Ishikawa (cell line): ENCODE data around the gene NKX2-2.

Experiments
- CEBPB ChIP-seq: IDR thresholded peaks from 2 replicates; pipeline ENCODE4 v1.6.1; 2012
- CREB1 ChIP-seq: IDR thresholded peaks from 2 replicates; pipeline ENCODE4 v1.6.1; 2012; ENCODE audit warnings: low read depth
- EGR1 ChIP-seq: IDR thresholded peaks from 2 replicates; pipeline ENCODE4 v1.6.1; 2012
- EP300 ChIP-seq: IDR thresholded peaks from 2 replicates; pipeline ENCODE4 v1.6.1; 2012; ENCODE audit warnings: borderline replicate concordance
- FOXM1 ChIP-seq: IDR thresholded peaks from 2 replicates; pipeline ENCODE4 v1.6.1; 2012; ENCODE audit warnings: low read depth, borderline replicate concordance
- NFIC ChIP-seq: IDR thresholded peaks from 2 replicates; pipeline ENCODE4 v1.6.1; 2012
- RAD21 ChIP-seq: IDR thresholded peaks from 2 replicates; pipeline ENCODE4 v1.6.1; 2012; ENCODE audit warnings: low read depth
- TAF1 ChIP-seq: IDR thresholded peaks from 2 replicates; pipeline ENCODE4 v1.6.1; 2012; ENCODE audit warnings: low read depth, mild to moderate bottlenecking
- TCF12 ChIP-seq: IDR thresholded peaks from 2 replicates; pipeline ENCODE4 v1.6.1; 2012; ENCODE audit warnings: low read depth
- TEAD4 ChIP-seq: IDR thresholded peaks from 2 replicates; pipeline ENCODE4 v1.6.1; 2012
- YY1 ChIP-seq: IDR thresholded peaks from 2 replicates; pipeline ENCODE4 v1.6.1; 2012; ENCODE audit warnings: low read depth
- ZBTB7A ChIP-seq: IDR thresholded peaks from 2 replicates; pipeline ENCODE4 v1.6.1; 2012; ENCODE audit warnings: low read depth
- TF ChIP-seq, protein P1 (sequence below): IDR thresholded peaks from 2 replicates; pipeline ENCODE4 v1.6.1; 2012
- TF ChIP-seq, protein P2 (sequence below): IDR thresholded peaks from 2 replicates; pipeline ENCODE4 v1.6.1; 2012; ENCODE audit warnings: low read depth, mild to moderate bottlenecking
- TF ChIP-seq, protein P3 (sequence below): IDR thresholded peaks from 2 replicates; pipeline ENCODE4 v1.6.1; 2012

NKX2-2 gene

DNA sequence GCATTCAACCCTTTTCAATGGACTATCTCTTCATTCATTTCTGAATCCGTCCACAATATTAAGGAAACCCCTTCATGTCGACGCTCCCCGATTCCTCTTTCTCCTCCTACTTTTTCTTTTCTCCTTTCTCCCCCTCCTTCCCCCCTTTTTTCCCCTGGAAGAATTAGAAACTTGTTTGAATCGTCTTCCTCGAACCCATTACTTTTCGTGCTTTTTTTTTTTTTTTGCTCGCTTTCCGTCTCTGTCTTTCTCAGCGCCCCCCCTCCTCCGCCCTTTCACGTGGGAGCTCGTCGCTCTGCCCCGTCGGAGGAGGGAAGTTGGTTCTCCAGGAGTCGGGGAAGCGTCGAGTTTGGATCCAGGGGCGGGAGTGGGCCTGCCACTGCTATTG is 2.3 kb upstream of the NKX2-2 start:
- TF ChIP-seq TAF1 (no peak), FOXM1 (no peak), EP300 (no peak), RAD21 (no peak), TEAD4 (no peak), NFIC (no peak), CREB1 (no peak), EGR1 (no peak), YY1 (no peak), ZBTB7A (no peak), CEBPB (no peak), TCF12 (no peak)
- TF ChIP-seq, protein P1, sequence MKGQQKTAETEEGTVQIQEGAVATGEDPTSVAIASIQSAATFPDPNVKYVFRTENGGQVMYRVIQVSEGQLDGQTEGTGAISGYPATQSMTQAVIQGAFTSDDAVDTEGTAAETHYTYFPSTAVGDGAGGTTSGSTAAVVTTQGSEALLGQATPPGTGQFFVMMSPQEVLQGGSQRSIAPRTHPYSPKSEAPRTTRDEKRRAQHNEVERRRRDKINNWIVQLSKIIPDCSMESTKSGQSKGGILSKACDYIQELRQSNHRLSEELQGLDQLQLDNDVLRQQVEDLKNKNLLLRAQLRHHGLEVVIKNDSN = no peak
- TF ChIP-seq, protein P2, sequence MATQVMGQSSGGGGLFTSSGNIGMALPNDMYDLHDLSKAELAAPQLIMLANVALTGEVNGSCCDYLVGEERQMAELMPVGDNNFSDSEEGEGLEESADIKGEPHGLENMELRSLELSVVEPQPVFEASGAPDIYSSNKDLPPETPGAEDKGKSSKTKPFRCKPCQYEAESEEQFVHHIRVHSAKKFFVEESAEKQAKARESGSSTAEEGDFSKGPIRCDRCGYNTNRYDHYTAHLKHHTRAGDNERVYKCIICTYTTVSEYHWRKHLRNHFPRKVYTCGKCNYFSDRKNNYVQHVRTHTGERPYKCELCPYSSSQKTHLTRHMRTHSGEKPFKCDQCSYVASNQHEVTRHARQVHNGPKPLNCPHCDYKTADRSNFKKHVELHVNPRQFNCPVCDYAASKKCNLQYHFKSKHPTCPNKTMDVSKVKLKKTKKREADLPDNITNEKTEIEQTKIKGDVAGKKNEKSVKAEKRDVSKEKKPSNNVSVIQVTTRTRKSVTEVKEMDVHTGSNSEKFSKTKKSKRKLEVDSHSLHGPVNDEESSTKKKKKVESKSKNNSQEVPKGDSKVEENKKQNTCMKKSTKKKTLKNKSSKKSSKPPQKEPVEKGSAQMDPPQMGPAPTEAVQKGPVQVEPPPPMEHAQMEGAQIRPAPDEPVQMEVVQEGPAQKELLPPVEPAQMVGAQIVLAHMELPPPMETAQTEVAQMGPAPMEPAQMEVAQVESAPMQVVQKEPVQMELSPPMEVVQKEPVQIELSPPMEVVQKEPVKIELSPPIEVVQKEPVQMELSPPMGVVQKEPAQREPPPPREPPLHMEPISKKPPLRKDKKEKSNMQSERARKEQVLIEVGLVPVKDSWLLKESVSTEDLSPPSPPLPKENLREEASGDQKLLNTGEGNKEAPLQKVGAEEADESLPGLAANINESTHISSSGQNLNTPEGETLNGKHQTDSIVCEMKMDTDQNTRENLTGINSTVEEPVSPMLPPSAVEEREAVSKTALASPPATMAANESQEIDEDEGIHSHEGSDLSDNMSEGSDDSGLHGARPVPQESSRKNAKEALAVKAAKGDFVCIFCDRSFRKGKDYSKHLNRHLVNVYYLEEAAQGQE = no peak
- TF ChIP-seq, protein P3, sequence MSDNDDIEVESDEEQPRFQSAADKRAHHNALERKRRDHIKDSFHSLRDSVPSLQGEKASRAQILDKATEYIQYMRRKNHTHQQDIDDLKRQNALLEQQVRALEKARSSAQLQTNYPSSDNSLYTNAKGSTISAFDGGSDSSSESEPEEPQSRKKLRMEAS = no peak

DNA sequence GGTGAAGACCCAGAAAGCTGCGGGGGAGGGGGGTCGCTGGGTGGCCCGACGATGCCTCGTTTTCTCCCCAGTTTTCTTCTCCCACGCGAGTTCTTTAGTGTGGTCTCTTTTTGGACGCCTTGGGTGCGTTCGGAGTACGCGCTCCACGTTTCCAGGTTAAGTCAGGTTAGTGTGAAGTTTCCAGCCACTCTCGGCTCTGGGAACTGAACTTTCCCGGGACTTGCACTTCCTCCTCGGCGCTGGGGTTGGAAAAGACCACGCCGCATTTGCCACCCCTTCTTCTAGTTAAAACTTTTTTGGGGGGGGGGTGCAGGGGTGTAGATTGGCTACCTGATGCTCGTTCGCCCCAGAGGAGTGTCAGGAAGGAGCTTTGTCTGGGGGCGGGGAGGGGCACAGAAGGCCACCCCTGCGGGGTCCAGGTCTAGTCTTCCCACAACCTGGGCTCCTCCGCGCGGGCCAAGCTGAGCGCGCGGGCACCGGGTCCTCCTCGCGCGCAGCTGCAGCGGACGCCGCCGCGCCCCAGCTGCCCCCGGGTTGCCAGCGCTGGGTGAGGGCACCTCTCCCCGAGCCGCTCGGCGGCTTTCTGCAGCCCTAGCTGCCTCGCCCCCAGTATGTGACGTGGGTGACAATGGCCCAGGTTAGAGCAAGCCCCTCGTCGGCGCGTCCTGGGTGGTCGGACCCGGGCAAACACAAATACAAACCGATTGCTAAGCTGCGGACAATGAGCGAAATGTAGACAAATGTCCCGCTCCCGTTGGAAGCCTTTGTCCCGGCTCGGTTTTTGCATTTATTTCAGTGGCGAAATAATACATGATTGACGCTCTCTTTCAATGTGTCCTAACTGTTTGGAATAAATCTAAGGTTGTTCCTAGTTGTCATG is 1.7 kb upstream of the NKX2-2 start:
- TF ChIP-seq FOXM1 = no peak
- TF ChIP-seq CEBPB = no peak
- TF ChIP-seq TCF12 = no peak
- TF ChIP-seq ZBTB7A = no peak

DNA sequence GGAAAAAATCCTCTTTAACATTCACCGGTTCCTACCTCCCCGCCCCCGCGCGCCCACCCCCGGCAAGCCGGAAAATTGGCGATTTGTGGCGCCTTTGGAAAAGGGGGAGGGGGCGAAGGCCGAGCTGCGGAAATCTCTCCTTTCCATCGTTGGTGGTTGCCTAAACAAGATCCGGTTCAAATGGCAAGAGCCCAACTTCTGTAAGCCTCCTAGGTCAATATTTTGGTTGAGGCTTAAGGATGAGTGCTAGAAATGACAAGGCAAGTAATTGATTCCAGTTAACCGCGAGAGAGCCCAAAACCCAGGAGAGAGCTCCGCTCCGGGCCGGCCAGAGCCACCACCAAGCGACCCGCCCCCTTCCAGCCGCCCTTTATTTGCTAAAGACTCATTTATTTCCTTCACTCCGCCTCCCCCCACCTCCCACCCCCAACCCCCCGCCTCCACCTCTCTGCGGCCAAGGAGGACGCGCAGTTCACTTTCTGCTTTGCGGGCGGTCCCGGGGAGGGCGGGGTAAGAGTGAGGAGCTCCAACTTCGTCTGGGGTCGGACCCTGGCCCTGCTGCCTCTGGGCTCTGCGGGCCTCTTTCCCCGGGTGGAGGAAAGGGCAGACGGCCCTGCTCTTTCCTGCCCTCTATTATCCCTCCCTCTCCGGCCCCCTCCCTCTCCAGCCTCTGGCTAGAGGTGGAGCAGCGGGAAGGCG is 838 bp upstream of the NKX2-2 start:
- TF ChIP-seq FOXM1 (no peak), EGR1 (no peak), CREB1 (no peak), NFIC (no peak)

DNA sequence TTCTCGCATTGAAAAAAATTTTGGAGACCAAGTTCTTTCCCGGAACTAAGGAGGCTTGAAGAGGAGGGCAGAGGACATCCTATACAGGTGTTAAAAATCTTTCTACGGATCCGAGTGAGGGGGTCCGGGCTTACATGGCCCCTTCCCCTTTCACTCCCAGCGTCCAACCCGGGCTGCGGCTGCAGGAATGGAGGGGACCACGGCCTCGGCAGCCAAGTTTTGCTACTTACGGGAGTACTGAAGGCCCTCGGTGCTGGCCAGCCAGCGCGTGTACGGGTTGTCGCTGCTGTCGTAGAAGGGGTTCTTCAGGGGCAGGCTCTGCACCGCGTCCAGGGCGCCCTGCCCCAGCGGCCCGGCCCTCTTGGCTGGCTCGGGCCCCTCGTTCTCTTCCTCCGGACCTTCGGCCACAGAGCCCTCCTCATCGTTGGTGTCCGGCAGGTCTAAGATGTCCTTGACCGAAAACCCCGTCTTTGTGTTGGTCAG is 642 bp downstream of the NKX2-2 start:
- no peak for TF ChIP-seq TAF1
- TF ChIP-seq TEAD4 = no peak
- TF ChIP-seq, protein P2 = no peak
- no peak for TF ChIP-seq FOXM1
- TF ChIP-seq EGR1 = no peak
- TF ChIP-seq, protein P1 = no peak
- TF ChIP-seq NFIC = no peak
- no peak for TF ChIP-seq CREB1
- no peak for TF ChIP-seq EP300
- no peak for TF ChIP-seq RAD21
- no peak for TF ChIP-seq CEBPB

DNA sequence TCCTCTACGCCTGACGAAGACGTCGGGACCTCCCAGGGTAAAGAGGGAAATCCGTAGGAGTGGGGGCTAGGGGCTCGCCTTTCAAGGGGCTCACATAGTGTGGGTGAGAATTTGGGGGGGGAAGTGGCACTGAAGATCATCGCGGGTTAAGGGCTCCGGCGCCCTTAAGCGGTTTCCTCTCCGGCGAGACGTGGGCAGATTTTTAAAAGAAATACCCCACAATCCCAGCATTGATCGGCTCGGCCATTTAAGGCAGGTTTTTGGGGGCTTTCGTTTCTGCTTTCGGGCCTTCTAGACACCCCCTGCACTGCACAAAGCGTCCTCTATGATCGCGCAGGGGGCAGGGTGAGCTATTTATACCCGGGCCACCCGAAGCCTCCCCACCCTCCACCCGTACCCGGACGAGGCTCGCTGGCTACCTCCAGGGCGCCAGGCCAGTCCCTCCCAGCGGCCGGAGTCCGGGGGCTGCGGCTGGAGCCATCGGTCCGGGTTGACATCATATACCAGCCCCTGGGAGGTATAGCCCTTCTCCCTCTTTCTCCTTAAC is 1.2 kb downstream of the NKX2-2 start:
- no peak for TF ChIP-seq ZBTB7A
- TF ChIP-seq, protein P1 = no peak
